Liver (tissue), 9 donors: Measurements from ENCODE around the gene S100A5. TPM values are rescaled to one million over a fixed set of nuclear protein-coding genes. Genes with fewer than 3 reads are reported as not detected.

Experiments
- DNase-seq: peaks from one replicate; pipeline ENCODE4 v3.0.0-alpha.2; 2017; ENCODE audit warnings: low spot score
- H3K27ac ChIP-seq, 2 donors: one replicate each; pipeline ENCODE4 v1.7.0; 2013; ENCODE audit warnings: inconsistent platforms in 2 of 2, low read length in 2 of 2, control low read depth in 1 of 2, low read depth in 1 of 2, mild to moderate bottlenecking in 1 of 2
- H3K27me3 ChIP-seq, 4 donors: one replicate each; pipeline versions ENCODE4 v1.6.1 to v1.7.0; 2013; ENCODE audit warnings: low read length in 3 of 4, inconsistent platforms in 1 of 4, mild to moderate bottlenecking in 1 of 4, moderate library complexity in 1 of 4; ENCODE audit not compliant: control insufficient read depth in 4 of 4, insufficient read depth in 4 of 4
- H3K36me3 ChIP-seq, 4 donors: one replicate each; pipeline versions ENCODE4 v1.6.1 to v1.7.0; 2013; ENCODE audit warnings: low read length in 3 of 4, mild to moderate bottlenecking in 3 of 4, low read depth in 1 of 4, moderate library complexity in 1 of 4; ENCODE audit not compliant: control insufficient read depth in 4 of 4, insufficient read depth in 3 of 4
- H3K4me1 ChIP-seq, 4 donors: one replicate each; pipeline versions ENCODE4 v1.6.1 to v1.7.0; 2013; ENCODE audit warnings: low read length in 3 of 4, mild to moderate bottlenecking in 3 of 4, moderate library complexity in 1 of 4; ENCODE audit not compliant: control insufficient read depth in 4 of 4, insufficient read depth in 4 of 4
- H3K4me3 ChIP-seq, 3 donors: one replicate each; pipeline versions ENCODE4 v1.6.1 to v1.7.0; 2013; ENCODE audit warnings: low read length in 3 of 3, control low read depth in 1 of 3, low read depth in 1 of 3, mild to moderate bottlenecking in 1 of 3
- H3K9ac ChIP-seq, 2 donors: one replicate each; pipeline ENCODE4 v1.7.0; 2013; ENCODE audit warnings: low read length in 2 of 2, mild to moderate bottlenecking in 2 of 2, moderate library complexity in 2 of 2, control low read depth in 1 of 2, low read depth in 1 of 2
- H3K9me3 ChIP-seq, 4 donors: one replicate each; pipeline versions ENCODE4 v1.6.1 to v1.7.0; 2013; ENCODE audit warnings: low read length in 3 of 4; ENCODE audit not compliant: control insufficient read depth in 4 of 4
- EGR1 ChIP-seq, 2 donors: IDR thresholded peaks; 2 replicates each; pipeline ENCODE4 v1.6.1; 2016 to 2018; ENCODE audit warnings: antibody characterized with exemption in 2 of 2, low read depth in 2 of 2
- FOXA1 ChIP-seq: IDR thresholded peaks from 2 replicates; pipeline ENCODE4 v1.6.1; 2016; ENCODE audit warnings: antibody characterized with exemption
- FOXA2 ChIP-seq: IDR thresholded peaks from 2 replicates; pipeline ENCODE4 v1.6.1; 2016; ENCODE audit warnings: antibody characterized with exemption
- GABPA ChIP-seq, 2 donors: IDR thresholded peaks in 1 of 2; conservative IDR thresholded peaks in 1 of 2; 2 replicates each; pipeline ENCODE4 v1.6.1; 2016; ENCODE audit warnings: antibody characterized with exemption in 2 of 2, mild to moderate bottlenecking in 1 of 2, moderate library complexity in 1 of 2
- HNF4A ChIP-seq, 2 donors: conservative IDR thresholded peaks; 2 replicates each; pipeline ENCODE4 v1.6.1; 2016; ENCODE audit warnings: antibody characterized with exemption in 2 of 2, mild to moderate bottlenecking in 2 of 2
- HNF4G ChIP-seq: IDR thresholded peaks from 2 replicates; pipeline ENCODE4 v1.6.1; 2016; ENCODE audit warnings: antibody characterized with exemption
- JUND ChIP-seq, 2 donors: IDR thresholded peaks; 2 replicates each; pipeline ENCODE4 v1.6.1; 2016; ENCODE audit warnings: antibody characterized with exemption in 2 of 2
- NR2F2 ChIP-seq: IDR thresholded peaks from 2 replicates; pipeline ENCODE4 v1.6.1; 2016; ENCODE audit warnings: antibody characterized with exemption
- RAD21 ChIP-seq, 2 donors: IDR thresholded peaks; 2 replicates each; pipeline ENCODE4 v1.6.1; 2016; ENCODE audit warnings: antibody characterized with exemption in 2 of 2, mild to moderate bottlenecking in 2 of 2
- RXRA ChIP-seq, 2 donors: IDR thresholded peaks; 2 replicates each; pipeline ENCODE4 v1.6.1; 2017 to 2018; ENCODE audit warnings: antibody characterized with exemption in 2 of 2, mild to moderate bottlenecking in 1 of 2
- SP1 ChIP-seq: IDR thresholded peaks from 2 replicates; pipeline ENCODE4 v1.6.1; 2018; ENCODE audit warnings: antibody characterized with exemption, mild to moderate bottlenecking
- TAF1 ChIP-seq: conservative IDR thresholded peaks from 2 replicates; pipeline ENCODE4 v1.6.1; 2016; ENCODE audit warnings: antibody characterized with exemption, mild to moderate bottlenecking
- YY1 ChIP-seq: IDR thresholded peaks from 2 replicates; pipeline ENCODE4 v1.6.1; 2016; ENCODE audit warnings: antibody characterized with exemption, mild to moderate bottlenecking
- WGBS: extraction: QIAGEN DNeasy Blood & Tissue Kit; methylation state at CpG from one replicate; pipeline ENCODE4 v1.1.7; 2013; 5-methylcytosine and 5-hydroxymethylcytosine counted together
- polyA plus RNA-seq, 2 donors: library from polyadenylated mRNA; stranded (reverse) in 1 of 2; unstranded in 1 of 2; fragments of 200-250 nt in 1 of 2; fragments of >200 nt in 1 of 2; fragmentation: Nextera tagmentation in 1 of 2; extraction: Ambion mirVana in 1 of 2; gene quantifications; one replicate each; pipeline versions ENCODE4 v1.2.1 to v1.2.3, GENCODE V29; 2013 to 2015
- total RNA-seq, 2 donors: library from RNA; depleted of rRNA; stranded (reverse); fragments of >200 nt; gene quantifications; one replicate each; pipeline ENCODE4 v1.2.3, GENCODE V29; 2014
- TF ChIP-seq, protein P1 (sequence below): fragments of 150-350 bp; IDR thresholded peaks from 2 replicates; pipeline ENCODE4 v1.5.1; 2017; ENCODE audit warnings: improper control_type of control experiment, low read depth, low read length; ENCODE audit not compliant: missing input control
- TF ChIP-seq, protein P2 (sequence below): IDR thresholded peaks from 2 replicates; pipeline ENCODE4 v1.6.1; 2016; ENCODE audit warnings: antibody characterized with exemption, mild to moderate bottlenecking
- TF ChIP-seq, protein P3 (sequence below): IDR thresholded peaks from 2 replicates; pipeline ENCODE4 v1.6.1; 2016; ENCODE audit warnings: antibody characterized with exemption
- TF ChIP-seq, protein P4 (sequence below): IDR thresholded peaks from 2 replicates; pipeline ENCODE4 v1.6.1; 2016; ENCODE audit warnings: antibody characterized with exemption
- TF ChIP-seq, protein P5 (sequence below): IDR thresholded peaks from 2 replicates; pipeline ENCODE4 v1.6.1; 2016; ENCODE audit warnings: antibody characterized with exemption
- donor health status: healthy.
- donor health status: healthy.
- donor health status: healthy.
- donor health status: healthy.
- donor health status: healthy.

The S100A5 gene
- total and polyA plus RNA-seq, 4 donors, result not detected

DNA sequence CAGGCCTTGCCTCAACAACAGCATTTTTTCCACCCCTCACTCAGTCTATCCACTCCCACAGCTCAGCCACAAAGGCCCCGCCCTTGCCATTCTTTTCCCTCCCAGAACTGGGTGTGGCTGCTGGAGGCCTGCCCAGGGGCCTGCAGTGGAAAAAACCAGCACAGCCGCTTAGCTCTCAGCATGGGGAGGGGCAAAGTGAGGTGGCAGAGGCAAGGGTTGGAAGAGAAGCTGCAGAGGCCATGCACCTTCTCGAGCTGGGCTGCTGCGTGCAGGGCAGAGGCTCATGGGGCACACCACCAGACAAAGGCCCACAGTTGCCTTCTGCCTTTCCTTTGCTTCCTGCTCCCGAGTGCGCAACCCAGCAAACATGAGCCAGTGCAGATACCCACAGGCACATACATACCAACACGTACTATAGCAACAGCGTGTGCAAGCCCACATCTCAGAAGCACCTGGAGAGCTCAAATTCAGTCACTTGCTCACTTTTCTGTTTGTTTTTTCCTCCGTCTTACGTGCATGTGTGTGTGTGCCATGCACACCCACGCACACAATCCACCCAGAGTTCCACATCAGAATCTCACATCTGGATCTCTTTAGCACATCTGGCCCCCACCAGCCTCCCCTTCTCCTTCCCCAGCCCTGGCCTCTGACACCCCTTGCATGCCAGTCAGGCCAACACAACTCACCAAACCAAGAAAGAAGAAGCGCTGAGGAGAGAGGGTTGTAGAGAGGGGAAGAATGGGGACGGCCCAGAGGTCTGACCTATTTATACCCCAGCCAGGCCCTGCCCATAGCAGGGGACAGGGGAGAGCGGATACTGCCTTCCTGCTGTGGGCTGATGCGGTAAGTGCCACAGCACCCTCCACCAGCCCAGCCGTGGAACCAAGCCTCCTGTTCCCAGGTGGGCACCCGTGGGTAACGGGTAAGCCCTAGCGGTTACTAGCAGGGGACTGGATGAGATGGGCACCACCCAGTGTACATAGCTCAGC is 4.6 kb upstream of the S100A5 start, which contains the start of gene S100A4:
TSS of gene S100A4 (minus strand) at position 740 of the 989 bp plus-strand sequence. CDS start 1,012 bp downstream, outside the sequence.
- peak; percentile 72 for TF ChIP-seq SP1
- no peak for TF ChIP-seq YY1
- no peak for TF ChIP-seq GABPA (IDR thresholded peaks at IDR 0.05 in 1 of 2, conservative IDR thresholded peaks at IDR 0.05 in 1 of 2)
- no peaks in the 10 kb centered on the region for H3K36me3 ChIP-seq
- DNase-seq, result peak; percentile 84
- H3K27ac ChIP-seq, result peak within 1 kb of the TSS in 1 of 2 donors; percentile 64
- no peaks in the 10 kb centered on the region for H3K4me1 ChIP-seq
- WGBS, result 71% methylated on average over 19 of the region's 19 CpGs
- H3K9ac ChIP-seq, result peak within 1 kb of the TSS in 1 of 2 donors; percentile 32
- no peaks in the 10 kb centered on the region for H3K9me3 ChIP-seq
- H3K4me3 ChIP-seq, result no peak within 1 kb of the TSS
- H3K27me3 ChIP-seq, result no peaks in the 10 kb centered on the region

DNA sequence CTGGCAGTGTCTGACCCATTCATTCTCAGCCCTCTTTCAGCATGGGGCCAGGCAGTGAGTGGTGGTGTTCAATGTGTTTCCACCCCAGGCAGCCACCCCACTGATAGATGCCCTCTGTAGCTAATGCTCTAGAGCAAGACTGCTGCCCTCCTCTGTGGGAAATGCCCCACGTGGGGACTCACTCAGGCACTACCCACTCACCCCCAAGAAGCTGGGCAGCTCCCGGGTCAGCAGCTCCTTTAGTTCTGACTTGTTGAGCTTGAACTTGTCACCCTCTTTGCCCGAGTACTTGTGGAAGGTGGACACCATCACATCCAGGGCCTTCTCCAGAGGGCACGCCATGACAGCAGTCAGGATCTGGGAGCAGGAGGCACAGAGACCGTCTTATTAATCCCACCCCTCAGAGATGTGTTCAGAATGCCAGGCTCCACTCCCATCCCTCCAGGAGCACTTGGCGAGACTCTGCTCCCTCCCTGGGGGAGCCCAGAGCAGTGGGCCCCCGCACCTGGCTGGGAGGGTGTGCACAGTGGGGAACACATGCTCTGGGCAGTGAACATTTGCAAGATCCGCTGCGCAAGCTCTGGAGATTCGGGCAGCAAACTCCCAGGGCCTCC is 3.8 kb upstream of the S100A5 start:
- Histone ChIP-seq H3K27ac (peak overlapping the region in 1 of 2 donors; percentile 32), H3K36me3 (no peaks in the 10 kb centered on the region), H3K4me3 (no peak overlapping the region), H3K4me1 (no peaks in the 10 kb centered on the region), H3K27me3 (no peaks in the 10 kb centered on the region), H3K9ac (no peak overlapping the region), H3K9me3 (no peaks in the 10 kb centered on the region)
- DNase-seq, result no peak
- 72% methylated on average over 10 of the region's 10 CpGs for whole genome bisulfite sequencing
- TF ChIP-seq, protein P1, sequence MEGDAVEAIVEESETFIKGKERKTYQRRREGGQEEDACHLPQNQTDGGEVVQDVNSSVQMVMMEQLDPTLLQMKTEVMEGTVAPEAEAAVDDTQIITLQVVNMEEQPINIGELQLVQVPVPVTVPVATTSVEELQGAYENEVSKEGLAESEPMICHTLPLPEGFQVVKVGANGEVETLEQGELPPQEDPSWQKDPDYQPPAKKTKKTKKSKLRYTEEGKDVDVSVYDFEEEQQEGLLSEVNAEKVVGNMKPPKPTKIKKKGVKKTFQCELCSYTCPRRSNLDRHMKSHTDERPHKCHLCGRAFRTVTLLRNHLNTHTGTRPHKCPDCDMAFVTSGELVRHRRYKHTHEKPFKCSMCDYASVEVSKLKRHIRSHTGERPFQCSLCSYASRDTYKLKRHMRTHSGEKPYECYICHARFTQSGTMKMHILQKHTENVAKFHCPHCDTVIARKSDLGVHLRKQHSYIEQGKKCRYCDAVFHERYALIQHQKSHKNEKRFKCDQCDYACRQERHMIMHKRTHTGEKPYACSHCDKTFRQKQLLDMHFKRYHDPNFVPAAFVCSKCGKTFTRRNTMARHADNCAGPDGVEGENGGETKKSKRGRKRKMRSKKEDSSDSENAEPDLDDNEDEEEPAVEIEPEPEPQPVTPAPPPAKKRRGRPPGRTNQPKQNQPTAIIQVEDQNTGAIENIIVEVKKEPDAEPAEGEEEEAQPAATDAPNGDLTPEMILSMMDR, result no peak
- TF ChIP-seq EGR1 (IDR thresholded peaks at IDR 0.05; ENCODE audit: low read depth in 2 of 2) (no peak), NR2F2 (no peak), FOXA2 (no peak), GABPA (IDR thresholded peaks at IDR 0.05 in 1 of 2, conservative IDR thresholded peaks at IDR 0.05 in 1 of 2) (no peak), HNF4A (conservative IDR thresholded peaks at IDR 0.05) (no peak), HNF4G (no peak), JUND (IDR thresholded peaks at IDR 0.05) (no peak), FOXA1 (no peak), RAD21 (IDR thresholded peaks at IDR 0.05) (no peak), SP1 (no peak), TAF1 (no peak), RXRA (IDR thresholded peaks at IDR 0.05) (no peak), YY1 (no peak)
- TF ChIP-seq, protein P2, sequence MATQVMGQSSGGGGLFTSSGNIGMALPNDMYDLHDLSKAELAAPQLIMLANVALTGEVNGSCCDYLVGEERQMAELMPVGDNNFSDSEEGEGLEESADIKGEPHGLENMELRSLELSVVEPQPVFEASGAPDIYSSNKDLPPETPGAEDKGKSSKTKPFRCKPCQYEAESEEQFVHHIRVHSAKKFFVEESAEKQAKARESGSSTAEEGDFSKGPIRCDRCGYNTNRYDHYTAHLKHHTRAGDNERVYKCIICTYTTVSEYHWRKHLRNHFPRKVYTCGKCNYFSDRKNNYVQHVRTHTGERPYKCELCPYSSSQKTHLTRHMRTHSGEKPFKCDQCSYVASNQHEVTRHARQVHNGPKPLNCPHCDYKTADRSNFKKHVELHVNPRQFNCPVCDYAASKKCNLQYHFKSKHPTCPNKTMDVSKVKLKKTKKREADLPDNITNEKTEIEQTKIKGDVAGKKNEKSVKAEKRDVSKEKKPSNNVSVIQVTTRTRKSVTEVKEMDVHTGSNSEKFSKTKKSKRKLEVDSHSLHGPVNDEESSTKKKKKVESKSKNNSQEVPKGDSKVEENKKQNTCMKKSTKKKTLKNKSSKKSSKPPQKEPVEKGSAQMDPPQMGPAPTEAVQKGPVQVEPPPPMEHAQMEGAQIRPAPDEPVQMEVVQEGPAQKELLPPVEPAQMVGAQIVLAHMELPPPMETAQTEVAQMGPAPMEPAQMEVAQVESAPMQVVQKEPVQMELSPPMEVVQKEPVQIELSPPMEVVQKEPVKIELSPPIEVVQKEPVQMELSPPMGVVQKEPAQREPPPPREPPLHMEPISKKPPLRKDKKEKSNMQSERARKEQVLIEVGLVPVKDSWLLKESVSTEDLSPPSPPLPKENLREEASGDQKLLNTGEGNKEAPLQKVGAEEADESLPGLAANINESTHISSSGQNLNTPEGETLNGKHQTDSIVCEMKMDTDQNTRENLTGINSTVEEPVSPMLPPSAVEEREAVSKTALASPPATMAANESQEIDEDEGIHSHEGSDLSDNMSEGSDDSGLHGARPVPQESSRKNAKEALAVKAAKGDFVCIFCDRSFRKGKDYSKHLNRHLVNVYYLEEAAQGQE, result no peak
- TF ChIP-seq, protein P3, sequence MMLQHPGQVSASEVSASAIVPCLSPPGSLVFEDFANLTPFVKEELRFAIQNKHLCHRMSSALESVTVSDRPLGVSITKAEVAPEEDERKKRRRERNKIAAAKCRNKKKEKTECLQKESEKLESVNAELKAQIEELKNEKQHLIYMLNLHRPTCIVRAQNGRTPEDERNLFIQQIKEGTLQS, result no peak
- TF ChIP-seq, protein P4, sequence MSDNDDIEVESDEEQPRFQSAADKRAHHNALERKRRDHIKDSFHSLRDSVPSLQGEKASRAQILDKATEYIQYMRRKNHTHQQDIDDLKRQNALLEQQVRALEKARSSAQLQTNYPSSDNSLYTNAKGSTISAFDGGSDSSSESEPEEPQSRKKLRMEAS, result no peak
- TF ChIP-seq, protein P5, sequence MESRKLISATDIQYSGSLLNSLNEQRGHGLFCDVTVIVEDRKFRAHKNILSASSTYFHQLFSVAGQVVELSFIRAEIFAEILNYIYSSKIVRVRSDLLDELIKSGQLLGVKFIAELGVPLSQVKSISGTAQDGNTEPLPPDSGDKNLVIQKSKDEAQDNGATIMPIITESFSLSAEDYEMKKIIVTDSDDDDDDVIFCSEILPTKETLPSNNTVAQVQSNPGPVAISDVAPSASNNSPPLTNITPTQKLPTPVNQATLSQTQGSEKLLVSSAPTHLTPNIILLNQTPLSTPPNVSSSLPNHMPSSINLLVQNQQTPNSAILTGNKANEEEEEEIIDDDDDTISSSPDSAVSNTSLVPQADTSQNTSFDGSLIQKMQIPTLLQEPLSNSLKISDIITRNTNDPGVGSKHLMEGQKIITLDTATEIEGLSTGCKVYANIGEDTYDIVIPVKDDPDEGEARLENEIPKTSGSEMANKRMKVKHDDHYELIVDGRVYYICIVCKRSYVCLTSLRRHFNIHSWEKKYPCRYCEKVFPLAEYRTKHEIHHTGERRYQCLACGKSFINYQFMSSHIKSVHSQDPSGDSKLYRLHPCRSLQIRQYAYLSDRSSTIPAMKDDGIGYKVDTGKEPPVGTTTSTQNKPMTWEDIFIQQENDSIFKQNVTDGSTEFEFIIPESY, result no peak
